NCI-H526 (cell line): ENCODE data around the gene ERMN.

Experiments used
- DNase-seq, 2 experiments: peaks; one replicate each; lab custom pipeline; 2025; lab: John Stamatoyannopoulos, UW

Gene ERMN

DNA sequence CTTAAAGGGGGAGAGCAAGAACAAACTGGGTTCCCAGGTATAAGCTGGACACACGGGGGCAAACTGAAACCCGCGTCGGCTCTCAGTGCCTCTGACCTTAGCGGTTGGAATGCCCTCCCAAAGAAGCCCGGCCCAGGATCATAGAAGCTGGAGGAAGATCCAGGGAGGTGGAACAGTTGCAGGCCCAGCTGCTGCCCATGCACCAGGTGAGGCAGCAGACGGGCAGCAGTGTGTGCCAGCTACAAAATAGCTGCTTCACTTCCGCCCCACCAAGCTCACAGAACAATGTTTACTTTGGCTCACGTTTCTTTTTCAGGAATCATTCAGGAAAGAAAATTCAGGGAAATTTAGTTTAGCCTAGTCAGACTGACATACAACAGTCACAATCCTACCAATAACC lies 3.9 kb upstream of the ERMN start:
- DNase-seq, result peak; percentile 58 to 82

DNA sequence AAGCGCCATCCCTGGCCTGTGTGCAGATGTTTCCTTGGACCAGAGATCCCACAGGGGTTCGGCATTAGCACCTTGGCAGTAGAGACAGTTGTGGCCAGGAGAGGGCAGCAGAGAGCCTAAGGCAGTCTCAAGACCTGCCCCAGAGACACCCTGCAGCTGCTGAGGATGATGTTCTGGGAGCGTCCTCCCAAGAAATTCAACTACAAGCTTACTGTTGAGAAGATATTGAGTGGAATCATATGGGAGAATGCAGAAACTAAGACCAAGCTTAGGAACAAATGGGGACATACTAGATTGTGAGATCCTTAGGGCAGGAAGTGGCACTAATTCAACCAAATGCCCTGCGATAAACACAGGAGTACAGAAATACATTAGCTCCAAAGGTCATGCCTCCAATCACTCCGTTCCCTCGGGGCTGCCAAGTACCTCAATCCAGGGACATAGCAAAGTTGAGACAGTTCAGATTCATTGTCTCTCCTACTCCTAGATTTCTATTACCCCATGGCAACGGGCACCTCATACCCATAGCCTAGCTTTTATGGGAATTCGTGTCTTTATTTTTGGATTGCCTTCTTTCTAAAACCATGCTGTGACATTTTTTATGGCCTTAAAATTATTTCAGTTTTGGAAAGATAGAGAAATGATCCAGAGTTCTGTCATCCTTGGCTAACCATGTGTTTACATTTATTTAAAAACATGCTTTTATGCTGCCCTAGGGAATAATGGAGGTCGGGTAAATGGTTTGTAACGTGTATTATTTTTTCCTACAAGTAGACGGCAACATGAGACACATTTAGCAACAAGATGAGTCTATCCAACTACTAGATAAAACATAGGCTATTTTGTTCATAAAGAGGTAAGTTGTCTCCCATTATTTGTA lies 2.2 kb upstream of the ERMN start:
- DNase-seq, result peak; percentile 30 to 86

DNA sequence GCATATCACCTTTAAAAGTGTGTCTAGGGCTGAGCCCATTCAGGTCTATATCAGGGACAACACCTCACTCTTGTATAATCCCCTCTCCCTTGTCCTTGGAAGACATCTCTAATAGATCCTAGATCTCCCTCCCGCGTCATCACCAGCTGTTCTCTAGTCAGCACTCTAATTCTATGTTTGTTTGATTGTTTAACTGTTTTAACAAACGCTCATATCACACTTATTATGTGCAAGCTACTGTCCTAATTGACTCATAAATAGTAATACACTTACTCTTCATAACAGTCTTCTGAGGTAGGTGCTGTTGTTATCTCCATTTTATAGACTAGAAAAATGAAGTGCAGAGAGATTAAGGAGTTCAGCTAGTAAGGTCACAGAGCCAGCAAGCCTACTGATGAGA lies 1.6 kb upstream of the ERMN start:
- DNase-seq, result no peak

DNA sequence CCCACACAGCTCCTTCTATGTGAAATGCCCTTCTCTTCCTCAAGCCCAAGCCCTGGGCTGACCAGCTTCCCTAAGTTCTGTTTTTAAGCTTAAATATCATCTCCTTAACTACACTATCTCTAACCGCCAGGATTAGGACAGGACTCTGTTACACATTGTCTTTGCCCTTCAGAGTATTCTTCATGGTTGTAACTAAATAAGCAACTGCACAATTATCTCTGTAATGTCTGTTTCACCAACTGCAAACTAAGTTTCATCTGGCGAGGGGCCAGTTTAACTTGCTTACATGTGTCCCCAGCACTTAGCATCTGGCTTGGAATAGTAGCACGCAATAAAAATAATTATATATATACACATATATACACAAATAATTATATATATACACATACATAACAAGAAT lies 1.1 kb upstream of the ERMN start:
- DNase-seq, result no peak

DNA sequence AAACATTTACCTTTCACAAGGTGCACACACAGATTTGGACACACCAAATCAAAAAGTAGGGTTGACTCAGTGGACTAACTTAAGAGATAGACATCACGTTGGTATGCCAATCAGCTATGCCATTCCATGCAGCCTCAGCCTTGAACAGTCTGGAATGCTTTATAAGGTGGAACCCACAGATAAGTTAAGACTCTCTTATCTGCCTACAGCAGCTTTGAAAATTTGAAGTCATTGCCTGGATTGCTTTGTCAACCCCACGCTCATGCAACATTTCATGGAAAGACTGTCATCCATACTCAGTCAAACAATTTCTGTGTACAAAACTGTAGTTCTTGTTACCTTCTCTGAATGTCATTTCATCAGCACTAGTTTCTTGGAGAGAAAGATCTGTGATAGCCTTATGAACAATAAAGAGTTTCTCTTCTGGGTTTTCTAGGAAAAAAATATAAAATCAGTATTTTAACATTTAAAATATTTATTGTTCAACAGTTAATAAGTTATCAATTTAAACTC lies 1.2 kb downstream of the ERMN start:
- no peak for DNase-seq

DNA sequence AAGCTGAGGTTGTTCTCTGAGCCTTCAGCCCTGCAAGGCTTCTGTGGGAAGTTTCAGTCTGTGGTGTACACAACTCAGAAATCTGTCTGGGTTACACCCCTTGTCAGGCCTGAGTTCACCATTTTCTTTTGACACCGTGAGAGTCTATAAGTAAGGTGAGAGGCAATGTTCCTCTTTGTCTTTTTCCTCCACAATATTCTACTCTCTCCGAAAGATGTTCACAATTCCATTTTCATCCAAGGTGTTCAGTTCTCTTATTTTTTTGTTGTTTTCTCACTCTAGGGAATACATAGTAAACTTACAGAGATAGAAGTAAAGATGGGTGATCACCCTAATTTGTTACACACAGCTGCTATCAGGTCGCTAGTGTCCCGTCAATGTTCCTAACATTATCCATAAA lies 3.2 kb downstream of the ERMN start:
- no peak for DNase-seq

DNA sequence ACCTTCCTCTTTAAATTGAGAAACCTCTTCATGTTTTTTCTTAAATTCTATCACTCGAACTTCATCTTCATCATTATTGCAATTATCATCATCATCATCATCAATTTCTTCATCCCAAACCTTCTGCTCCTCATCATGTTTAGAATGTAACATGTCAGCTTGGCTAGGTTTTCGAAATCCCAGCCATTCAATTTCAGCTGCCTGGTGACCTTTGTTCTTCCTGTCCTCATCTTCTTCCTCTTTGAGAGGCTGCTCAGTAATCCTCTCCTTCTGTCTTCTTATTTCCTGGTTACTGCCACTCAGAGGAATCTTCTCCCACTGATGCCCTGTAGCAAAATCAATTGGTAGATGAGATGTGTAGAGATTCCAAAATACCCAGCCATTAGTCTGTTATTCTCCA lies 4.2 kb downstream of the ERMN start:
- DNase-seq, result no peak

DNA sequence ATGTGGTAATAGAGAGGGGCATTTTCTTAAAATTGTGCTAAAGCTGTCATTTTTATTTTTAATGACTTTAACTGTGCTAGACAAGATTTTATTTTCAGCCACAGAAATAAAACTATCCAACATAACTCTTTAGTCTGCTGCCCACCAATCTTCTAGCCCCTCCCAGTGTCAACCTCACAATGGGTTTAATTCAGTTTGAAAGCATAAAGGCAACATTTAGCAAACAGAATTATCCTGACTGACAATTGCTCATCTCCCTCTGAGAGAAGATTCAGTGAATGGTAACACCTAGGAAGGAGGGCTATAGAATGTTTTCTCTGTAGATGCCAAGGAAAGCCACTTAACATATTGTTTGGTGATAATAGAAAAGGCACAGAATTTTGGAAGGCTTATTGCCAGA lies 5.2 kb downstream of the ERMN start:
- no peak for DNase-seq

DNA sequence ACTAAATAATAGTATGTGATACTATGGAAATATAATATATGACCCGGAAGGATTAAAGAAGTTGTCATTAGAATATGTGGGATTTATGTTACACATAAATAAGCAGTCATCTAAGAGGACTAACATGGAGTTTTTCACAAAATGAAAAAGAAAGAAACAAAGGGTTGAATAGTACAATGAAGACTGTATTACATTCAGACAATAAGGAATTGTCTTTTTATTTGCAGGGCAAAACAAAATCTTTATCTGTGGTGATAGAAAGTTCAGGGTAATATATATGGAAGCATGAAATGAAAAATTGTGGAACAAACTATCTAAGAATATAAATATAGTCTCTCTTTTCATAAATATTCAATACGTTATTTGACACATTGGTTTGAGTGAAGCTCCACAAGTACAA lies 5.8 kb downstream of the ERMN start:
- no peak for DNase-seq

DNA sequence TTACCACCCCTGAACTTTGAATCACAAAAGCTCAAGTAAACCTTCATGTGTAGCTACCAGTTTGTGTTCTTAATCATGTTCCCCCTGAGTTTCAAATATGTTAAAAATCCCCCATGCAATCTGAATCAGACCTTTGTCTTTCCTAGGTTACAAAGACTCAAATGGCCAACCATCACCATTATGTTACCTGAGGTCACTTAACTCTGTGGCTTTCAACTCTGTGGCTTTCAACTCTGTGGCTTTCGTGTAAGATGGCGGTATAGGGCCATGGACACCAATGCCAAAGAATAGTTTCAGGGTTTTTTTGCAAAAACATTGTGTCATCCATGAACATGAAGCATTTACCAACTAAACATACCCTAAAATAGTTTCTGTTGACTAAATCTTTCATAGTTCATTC lies 6.7 kb downstream of the ERMN start:
- DNase-seq, result no peak

DNA sequence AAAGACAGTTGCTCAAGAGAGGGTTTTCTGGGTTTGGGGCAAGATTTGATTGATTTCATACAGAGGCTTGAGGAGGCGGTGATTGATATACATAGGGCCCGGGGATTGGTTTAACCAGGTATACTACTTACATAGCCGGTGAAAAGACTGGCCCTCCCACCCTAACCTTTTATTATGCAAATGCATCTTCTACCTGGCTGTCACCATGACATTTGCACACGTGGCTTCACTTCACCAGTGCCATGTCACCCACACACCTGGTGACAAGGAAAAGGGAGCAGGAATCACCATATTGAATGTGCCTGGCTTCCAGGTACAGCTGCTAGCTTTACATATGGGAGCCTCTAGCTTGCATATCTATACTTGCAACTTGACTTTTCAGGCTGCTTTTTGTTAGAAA lies 9.7 kb downstream of the ERMN start:
- peak in 1 of 2 experiments; percentile 19 for DNase-seq

DNA sequence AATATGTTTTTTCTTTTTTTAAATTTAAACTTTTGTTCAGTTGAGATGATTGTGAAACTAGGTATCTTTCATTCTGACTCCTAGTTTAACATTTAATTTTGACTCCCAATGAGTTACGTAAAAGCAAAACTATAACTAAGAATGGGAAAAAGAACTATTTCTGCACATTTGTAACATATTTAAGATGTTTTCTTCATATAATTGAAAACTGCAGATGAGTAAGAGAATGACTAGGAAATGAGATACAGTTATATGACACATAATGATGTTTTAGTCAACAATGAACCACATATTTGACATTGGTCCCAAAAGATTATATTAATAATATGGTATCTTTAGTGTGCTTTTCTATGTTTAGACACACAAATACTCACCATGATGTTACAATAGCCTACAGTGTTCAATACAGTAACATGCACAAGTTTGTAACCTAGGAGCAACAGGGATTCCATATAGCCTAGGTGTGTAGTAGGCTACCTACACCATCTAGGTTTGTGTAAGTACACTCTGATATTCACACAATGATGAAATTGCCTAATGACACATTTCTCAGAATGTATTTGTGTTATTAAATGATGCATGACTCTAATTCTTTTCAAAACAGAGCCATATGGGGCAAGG lies 12.6 kb downstream of the ERMN start:
- no peak for DNase-seq

DNA sequence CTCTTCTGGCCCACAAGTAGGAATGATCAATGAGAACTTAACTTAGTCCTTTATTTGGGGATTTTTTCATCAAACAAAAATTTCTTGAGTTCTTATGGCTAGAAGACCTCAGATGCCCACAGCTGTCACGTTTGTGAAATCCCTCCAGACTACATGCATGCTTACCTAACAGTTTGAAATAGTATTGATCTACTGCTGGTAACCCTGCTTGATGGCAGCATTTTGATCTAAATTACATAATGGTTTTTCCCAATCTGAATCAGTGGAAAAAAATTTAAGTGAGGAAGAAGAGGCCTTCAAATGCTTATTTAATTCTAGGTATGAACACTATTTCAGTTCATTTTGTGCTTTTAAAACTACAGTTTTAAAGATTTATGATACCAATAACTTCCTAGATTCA lies 13.9 kb downstream of the ERMN start:
- DNase-seq, result no peak

DNA sequence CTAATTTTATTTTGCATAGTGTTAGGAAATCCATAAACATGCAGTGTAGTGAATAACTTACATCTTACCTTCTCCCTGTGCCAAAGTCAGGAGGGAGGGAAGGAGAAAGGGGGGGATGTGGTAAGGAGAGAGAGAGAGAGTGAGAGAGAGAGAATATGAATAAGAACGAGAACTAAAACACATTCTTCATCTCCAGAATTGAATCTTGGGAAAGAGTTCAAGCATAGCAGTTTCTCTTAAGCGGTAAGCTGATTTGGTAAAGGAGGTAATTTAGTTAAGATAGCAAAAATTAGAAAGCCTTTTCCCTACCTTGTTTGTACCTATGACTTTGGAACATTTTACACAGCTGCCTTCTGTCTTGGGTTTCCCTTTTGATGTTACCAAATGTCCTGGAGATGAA lies 15.7 kb downstream of the ERMN start:
- no peak for DNase-seq

DNA sequence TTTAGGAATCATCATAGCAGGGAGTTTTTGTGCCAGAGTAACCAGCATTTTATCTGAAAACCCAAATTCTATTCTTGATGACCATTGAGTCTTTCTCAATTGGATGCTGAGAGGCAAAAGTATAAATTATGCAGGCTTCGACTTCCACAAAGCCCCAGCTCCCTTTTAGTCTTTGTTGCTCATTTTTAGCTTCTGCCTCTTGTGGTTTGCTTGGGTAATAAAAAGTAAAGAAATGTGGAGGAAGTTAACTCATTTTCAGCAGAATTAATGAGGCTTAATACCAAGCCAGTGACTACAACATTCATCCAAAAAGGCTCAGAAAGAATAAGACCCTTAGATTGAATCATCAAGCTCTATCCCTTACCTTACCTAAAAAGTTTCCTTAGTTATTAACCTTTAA lies 18.6 kb downstream of the ERMN start:
- DNase-seq, result no peak

DNA sequence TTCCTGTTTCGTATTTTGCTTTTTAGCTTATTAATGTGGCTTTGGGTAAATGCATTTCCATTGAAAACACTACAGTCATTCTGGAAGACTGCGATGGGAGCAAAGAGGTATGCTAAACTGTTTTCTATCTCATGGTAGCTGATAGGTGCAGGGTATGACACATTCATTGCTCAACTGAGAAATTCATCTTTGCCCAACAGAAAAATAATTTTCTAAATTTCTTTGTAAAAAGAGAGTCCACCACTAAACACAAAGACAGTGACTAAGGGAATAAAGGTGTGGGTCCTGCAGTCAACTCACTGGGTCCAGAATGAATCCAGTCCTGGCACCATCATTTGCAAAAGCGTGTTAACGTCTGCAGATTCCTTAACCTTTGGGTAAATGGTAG lies 19.9 kb downstream of the ERMN start:
- DNase-seq, result no peak

DNA sequence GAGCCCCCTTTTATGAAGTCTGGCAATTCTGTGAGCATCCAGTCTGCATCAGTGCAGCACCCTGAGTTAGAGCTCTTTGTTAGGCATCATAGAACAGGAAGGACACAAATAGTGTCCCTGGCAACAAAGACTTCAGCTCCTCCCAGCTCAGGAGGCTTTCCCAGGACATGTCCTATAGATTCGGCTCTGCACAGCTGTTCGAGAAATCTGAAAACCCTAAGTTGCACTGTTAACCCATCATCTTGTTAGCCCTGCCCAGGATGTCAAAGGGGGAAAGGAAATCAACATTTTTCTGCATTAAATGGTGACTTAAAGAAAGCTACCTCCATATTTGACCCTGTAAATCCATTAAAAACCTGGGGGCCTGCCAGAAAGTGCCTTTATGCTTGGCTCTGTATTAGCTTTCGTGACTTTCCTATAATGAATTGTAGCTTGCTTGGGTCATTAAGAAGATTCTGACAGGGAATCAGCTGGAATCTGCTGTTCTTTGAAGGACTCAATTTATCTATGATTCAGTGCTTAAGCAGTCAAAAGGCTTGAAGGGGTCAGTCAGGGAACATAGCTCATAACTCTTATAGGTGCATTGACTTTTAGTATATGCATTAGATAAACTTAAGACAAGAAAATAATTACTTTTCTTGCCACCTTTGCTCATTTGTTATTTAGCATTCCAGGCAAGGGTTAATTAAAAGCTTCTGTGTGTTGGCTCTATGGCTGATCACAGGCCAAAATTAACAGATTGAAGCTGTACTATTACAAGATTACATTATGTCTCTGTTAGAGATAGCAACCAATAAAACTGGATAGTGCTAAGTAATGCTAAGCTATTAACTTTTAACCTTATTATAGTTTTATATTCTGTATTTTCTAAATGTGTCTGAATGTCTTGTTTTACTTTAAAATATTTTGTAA lies 20.6 kb downstream of the ERMN start:
- no peak for DNase-seq

DNA sequence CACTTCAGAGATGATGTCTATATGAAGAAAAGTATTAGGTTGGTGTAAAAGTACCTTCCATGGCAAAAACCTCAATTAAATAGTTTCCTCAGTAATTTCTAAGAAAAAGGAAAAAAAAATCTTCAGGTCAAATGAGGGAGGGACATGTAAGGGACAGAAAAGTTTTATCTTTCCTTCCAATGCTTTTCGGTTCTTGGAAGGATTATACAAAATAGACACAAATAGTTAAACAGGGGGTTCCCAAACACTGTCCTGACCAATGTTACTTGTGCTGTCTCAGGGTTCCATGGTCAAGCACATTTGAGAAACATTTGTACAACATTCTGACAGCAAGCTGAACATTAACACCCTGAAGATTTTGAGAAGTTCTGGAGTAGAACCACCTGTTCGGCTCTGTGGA lies 22.0 kb downstream of the ERMN start:
- no peak for DNase-seq

DNA sequence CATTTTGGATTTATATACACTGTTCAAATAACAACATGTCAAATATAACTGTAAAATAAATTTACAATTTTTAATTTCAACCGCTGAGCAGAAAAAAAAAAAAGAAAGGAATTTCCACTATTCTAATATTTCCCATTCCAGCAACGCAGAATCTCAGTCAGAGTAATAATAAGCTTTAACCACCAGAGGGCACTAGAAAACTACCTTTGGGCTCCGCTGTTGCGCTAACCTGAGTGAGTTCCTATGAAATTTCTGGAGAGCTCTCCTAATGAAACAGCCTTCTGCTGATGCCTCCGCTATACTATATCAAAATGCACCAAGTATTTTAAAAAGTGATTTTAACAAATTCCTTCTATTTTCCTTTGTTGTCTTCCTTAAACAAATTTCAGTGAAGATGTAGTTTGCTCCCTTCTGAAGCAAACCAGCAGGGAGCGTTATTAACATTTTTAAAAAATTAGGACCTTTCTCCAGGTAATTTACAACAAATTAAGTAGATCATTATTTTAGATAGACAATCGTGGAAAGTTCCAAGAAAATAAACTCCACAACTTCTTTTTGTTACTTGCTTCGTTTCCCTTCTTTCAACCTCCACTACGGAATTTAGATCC lies 23.0 kb downstream of the ERMN start:
- peak in 1 of 2 experiments; percentile 81 for DNase-seq

DNA sequence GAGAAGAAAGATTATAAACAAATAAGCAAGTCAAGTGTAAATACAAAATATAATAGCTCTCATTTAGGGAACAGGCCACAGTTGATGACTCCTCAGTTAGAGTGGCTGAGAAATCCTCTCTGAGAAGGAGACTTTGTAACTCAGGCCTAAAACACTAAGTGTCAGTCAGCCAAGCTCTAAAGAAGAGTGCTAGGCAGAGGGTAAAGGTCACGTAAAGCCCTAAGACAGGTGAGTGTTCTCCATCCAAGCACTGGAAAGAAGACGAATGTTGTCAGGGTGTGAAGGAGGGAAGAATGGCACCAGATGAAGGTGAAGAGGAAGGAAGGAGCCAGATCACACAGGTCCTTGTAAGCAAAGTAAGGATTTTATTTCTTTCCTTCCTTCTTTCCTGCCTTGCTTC lies 24.3 kb downstream of the ERMN start:
- no peak for DNase-seq

DNA sequence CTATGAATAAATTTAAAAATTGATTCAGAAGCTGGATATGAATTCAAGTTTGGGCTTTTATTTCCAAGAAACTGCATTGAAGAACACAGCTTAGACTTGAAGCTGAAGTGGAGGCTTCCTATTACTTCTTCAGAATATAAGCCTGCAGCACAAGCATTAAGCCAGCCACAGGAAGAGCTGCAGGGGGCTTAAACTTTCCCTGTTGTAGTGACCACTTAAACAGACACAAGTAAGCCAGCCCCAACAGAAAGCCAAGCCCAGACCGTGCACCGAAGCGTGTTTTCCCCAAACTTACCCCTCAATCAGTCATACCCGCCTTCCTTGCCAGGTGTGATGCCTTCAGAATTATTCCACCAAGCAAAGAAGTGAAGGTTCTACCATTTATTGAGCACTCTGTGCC lies 28.7 kb downstream of the ERMN start:
- DNase-seq, result no peak

DNA sequence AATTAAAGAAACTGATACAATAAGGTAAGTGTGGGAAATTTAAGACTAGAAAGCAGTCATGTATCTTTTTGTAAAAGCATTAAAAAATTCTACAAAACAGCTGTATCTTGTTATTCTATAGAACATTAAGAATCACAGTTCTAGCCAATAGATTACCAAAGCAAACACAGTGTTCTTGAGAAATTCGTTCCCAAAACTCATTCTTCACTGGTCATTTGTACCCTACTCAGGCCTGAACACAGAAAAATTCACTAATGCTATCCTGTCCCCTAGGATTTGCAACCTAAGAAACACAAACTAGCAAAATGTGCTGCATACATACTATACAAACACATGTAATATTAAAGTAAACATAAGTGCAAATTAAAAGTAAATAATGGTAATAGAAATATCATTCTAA lies 29.1 kb downstream of the ERMN start:
- no peak for DNase-seq
